ENCODE measurements around the gene UPF2.
"Not testable (repeated sequence)": the region's sequence is repeated elsewhere in the genome, so short reads cannot be mapped to it uniquely, and the experiment has no call there.

GRCh38 chr10:12071441-12071840, 28.8 kb upstream of the UPF2 start:
- not testable (repeated sequence) for TF ChIP-seq ZFP30 (CRISPR knock-in tag; IDR thresholded peaks at IDR 0.05); PPARA (CRISPR knock-in tag; IDR thresholded peaks at IDR 0.05; ENCODE audit: borderline replicate concordance); ZFP3 (CRISPR knock-in tag; IDR thresholded peaks at IDR 0.05); ARNTL (CRISPR knock-in tag; IDR thresholded peaks at IDR 0.05; ENCODE audit: borderline replicate concordance, low read depth); ISL1 (CRISPR knock-in tag; IDR thresholded peaks at IDR 0.05); ZNF8 (CRISPR knock-in tag; IDR thresholded peaks at IDR 0.05); POU6F1 (CRISPR knock-in tag; IDR thresholded peaks at IDR 0.05; ENCODE audit: borderline replicate concordance, low read depth); GLIS3 (CRISPR knock-in tag; IDR thresholded peaks at IDR 0.05); ZNF565 (CRISPR knock-in tag; conservative IDR thresholded peaks at IDR 0.05; ENCODE audit: low read depth); CSDC2 (CRISPR knock-in tag; IDR thresholded peaks at IDR 0.05)
- TF ChIP-seq, protein P1, sequence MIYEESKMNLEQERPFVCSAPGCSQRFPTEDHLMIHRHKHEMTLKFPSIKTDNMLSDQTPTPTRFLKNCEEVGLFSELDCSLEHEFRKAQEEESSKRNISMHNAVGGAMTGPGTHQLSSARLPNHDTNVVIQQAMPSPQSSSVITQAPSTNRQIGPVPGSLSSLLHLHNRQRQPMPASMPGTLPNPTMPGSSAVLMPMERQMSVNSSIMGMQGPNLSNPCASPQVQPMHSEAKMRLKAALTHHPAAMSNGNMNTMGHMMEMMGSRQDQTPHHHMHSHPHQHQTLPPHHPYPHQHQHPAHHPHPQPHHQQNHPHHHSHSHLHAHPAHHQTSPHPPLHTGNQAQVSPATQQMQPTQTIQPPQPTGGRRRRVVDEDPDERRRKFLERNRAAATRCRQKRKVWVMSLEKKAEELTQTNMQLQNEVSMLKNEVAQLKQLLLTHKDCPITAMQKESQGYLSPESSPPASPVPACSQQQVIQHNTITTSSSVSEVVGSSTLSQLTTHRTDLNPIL (CRISPR knock-in tag; IDR thresholded peaks at IDR 0.05; ENCODE audit: low read depth): not testable (repeated sequence)
- TF ChIP-seq, protein P2, sequence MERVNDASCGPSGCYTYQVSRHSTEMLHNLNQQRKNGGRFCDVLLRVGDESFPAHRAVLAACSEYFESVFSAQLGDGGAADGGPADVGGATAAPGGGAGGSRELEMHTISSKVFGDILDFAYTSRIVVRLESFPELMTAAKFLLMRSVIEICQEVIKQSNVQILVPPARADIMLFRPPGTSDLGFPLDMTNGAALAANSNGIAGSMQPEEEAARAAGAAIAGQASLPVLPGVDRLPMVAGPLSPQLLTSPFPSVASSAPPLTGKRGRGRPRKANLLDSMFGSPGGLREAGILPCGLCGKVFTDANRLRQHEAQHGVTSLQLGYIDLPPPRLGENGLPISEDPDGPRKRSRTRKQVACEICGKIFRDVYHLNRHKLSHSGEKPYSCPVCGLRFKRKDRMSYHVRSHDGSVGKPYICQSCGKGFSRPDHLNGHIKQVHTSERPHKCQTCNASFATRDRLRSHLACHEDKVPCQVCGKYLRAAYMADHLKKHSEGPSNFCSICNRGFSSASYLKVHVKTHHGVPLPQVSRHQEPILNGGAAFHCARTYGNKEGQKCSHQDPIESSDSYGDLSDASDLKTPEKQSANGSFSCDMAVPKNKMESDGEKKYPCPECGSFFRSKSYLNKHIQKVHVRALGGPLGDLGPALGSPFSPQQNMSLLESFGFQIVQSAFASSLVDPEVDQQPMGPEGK (CRISPR knock-in tag; IDR thresholded peaks at IDR 0.05; ENCODE audit: borderline replicate concordance): not testable (repeated sequence)
